HEK293T (cell line): Measurements from ENCODE around the gene CAVIN3.

Experiments
- FOXA1 ChIP-seq: fragments of 450-650 bp; IDR thresholded peaks from 2 replicates; pipeline ENCODE4 v1.6.1; 2016; ENCODE audit warnings: mild to moderate bottlenecking
- LEF1 ChIP-seq: fragments of 450-650 bp; IDR thresholded peaks from 2 replicates; pipeline ENCODE4 v1.6.1; 2017; ENCODE audit warnings: mild to moderate bottlenecking, borderline replicate concordance
- SP1 ChIP-seq: fragments of 450-650 bp; IDR thresholded peaks from 2 replicates; pipeline ENCODE4 v1.6.1; 2017
- SUZ12 ChIP-seq: fragments of 450-650 bp; IDR thresholded peaks from 2 replicates; pipeline ENCODE4 v1.6.1; 2016; ENCODE audit warnings: mild to moderate bottlenecking

GRCh38 chr11:6333095-6333494 lies 12.8 kb upstream of the CAVIN3 start:
- no peak for TF ChIP-seq LEF1
- TF ChIP-seq SP1 = no peak
- TF ChIP-seq FOXA1 = no peak
- TF ChIP-seq SUZ12 = no peak
